Stimulated activated CD4-positive, alpha-beta T cell treated with anti-CD3 and anti-CD28 coated beads, Interleukin-1b, Interleukin-23, amount 100 ng/mL, for 24 hours (primary cell): ENCODE results near the gene MPL.
"Not testable (repeated sequence)": the region's sequence is repeated elsewhere in the genome, so short reads cannot be mapped to it uniquely, and the experiment has no call there.

Source experiments
- DNase-seq, 4 experiments: peaks; one replicate each; pipeline ENCODE4 v3.0.0-alpha.2; 2020; ENCODE audit warnings: low read depth in 4 of 4, low spot score in 1 of 4

MPL gene

GRCh38 chr1:43370564-43370963, 32.9 kb downstream of the MPL start:
- no peak for DNase-seq

- DNase-seq, result no peak
These were observed 34.6 kb downstream of the MPL start for GRCh38 chr1:43372172-43372571.

DNA sequence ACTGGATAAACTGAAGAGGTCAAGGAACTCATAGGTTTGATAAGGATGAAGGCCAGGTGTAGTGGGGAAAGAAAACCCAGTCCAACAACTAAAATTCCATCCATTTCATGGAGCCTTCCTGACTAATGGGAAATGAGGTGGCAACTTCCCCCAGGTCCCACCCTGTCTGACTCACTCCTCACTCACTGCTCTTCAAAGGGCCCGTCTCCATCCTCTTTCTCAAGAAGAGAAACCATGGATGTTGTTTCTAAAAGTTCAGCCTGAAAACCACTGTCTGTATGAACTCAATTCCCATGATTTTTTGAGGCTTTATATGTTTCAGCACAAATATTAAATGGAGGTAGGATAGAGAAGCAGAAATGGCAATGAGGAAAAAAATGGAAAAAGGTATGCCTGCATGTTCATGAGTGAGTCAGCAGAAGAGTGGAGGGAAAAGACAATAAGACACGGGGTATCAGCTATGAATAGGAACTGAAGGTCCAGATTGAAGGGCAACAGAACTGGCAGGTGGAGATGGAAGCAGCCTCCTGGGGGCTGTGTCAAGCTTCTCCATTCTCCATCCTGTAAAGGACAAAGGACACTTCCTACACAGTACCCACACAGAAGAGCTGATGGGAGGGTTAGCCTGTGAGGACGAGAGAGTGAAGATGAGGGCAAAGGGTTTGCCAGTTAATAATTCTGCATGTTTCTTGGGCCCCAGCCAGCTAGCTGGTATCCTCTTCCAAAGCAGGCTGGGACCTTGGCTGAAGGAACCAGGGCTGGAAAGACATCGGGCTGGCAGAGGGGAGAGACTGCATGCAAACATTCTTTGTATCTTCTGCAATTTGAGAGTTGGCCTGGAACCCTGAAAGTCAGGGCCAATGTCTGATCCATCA, 35.7 kb downstream of the MPL start:
- no peak for DNase-seq

DNA sequence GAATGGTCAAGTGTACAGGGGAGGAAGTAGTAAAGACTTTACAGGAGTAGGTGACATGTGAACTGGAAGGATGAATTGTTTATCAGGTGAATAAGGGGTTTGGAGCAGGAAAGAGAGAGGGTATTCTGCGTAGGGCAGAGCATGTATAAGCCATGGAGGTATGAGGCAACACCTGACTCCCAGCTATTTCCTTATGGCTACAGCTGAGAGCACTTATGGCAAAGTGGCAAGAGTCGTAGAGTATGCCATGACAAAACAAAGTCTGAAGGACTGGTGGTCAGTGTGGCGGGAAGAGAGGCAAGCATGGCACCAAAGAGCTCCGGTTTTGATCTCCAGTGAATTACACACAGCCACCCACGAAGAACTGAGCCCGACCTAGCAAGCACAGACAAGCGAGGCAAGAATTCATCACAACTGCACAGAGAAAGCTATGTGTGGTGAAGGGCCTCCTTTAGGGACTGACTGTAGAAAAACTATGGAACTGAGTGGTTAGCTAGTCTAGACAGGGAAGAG, 39.2 kb downstream of the MPL start:
- DNase-seq, result no peak

- DNase-seq, result no peak
These were observed 40.2 kb downstream of the MPL start for GRCh38 chr1:43377831-43378230.

- no peak for DNase-seq
These were observed 41.9 kb downstream of the MPL start for GRCh38 chr1:43379476-43379875.

DNA sequence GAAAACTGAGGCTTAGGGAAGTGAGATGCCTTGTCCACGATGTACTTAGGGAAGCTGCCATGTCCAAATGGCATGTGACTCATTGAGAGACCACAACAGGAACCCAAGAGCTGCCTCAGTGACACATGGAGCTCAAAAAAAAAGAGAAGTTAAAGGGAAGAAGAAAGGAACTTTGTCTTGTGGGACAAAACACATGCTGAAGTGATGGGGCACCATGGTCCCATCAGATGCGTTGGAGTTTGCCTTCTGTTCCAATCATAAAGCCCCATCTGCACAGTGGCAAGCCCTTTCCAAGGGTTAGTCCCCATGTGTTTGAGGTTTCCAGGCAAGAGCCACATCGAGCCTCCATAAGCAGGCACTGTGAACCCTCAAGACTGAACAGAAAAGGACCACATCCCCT, 44.0 kb downstream of the MPL start:
- DNase-seq, result no peak

GRCh38 chr1:43382027-43382779, 44.6 kb downstream of the MPL start:
- no peak for DNase-seq

DNA sequence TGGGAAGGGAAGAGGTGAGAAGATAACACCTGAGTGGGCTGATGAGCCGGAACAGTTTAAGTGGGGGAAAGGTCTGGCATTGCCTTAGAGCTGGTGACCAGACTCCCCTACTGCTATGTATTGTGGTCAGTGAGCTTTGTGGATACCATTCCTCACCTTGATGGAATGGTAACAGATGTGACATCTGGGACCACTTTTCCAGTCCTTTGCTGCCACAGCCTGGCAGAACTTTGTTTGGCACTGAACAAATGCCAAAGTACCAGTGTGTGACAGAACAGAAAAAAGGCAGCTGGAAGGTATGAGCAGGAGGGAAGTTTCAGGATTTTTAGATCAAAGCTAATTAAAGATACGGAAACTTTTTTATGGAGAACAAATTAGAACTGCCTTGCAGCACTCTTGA, 45.8 kb downstream of the MPL start:
- DNase-seq, result no peak

DNA sequence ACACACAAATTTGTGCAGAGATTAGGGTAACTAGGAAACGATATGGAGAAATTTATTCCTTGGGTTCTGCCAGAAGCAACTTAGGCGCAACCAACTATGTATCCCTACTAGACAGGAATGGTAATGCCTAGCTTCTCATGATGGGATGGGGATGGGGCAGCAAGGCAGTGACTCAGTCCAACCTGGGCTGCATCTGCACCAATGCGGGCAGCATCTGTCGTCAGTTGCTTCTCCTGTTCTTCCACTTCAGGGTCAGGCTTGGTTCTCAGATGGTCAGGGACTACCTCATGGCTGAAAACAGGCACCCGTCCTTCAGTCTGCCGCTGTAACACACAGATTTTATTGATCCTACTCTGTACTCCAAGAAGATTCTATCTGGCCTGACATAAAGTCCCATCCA, 49.1 kb downstream of the MPL start:
- DNase-seq, result no peak

DNA sequence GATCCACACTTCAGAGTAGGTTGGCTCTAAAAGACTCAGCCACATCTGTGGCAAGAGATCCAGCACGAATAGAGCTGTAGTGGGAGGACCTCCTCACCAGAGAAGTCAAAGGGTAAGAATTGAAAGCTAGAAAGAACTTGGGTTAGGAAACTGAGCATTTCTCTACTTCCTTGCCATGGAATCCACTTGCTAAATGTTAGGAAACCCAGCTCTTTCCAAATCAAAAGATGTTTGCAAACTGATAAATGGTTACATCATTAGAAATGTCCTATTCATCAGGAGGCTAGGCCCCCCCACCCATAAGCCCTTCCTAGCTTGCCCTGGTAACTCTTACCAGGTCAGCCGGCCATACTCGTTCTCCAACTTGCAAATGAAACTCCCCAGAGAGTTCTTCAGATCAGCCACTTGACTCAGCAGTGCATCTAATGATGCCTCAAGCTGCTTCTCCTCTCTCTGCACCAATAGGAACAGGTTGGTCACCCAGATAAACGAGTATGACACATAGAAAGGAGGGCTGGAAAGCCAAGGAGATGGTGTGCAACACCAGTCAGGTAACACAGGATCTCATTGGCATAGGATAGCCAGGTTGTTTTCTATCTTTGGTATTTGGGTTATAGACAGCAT, 50.5 kb downstream of the MPL start:
- no peak for DNase-seq

DNA sequence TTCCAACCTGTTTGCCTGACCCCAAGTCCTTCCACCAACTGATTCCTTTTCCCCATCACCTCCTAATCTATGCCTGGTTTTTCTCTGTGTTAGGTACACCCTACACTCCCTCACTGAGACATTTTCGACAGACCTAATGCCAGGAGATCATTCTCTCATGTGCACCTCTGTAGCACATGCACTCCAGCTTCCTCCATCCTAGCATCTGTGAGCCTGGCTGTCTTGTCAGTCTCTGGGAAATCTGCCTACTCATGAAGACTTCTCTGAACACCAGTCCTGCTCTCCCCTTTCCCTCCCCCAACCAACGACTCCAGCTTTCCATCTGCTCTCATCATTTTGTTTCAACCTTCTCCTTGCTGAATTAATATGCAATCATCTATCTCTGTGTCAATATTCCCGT, 51.0 kb downstream of the MPL start:
- DNase-seq, result no peak

DNA sequence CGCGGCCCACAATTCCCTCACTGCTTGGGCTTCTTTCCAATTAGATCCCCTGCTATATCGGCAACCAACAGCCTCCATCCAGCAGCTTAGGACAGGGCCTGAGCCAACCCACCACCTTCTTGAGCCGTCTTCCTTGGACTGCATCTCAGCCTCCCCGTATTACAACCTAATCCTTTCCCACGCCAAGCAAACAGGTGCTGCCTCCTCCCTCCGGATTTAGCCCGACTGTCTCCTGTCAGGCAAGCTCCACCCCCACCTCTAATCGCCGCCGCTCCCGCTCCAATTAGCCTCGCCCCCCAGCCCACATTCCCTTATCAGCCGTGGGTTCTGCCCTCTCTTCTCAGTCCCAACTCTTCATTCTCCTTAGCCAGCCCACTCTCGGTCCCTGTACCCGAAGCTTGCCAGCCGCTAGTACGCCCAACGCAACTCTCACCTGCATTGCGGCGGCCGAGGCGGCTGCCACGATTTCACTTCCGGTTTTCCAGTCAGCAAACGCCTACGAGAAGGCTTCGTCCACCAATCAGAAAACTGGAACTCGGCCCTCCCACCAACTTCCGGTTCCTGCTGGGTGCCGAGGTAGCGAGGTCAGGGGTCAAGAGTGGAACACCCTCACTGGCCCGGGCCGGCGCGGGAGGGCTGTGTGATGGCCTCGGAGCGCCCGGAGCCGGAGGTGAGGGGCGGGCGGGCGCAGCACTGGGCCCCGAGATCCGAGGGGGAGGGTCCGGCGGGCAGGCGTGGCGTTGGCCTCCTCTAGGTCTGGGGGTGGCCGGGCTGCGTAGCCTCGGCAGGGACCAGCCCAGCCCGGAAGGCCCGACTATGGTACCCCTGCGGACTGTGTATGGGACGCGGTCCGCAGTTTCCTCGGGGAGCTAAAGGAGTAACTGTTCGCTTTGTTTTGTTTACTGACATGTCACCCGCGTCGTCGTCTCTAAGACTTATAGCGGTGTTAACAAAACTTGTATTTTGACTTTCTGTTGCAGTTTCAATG, 52.0 kb downstream of the MPL start, which contains the start of the genes MED8 and SZT2:
TSS of gene MED8 (minus strand) at position 475 of the 988 bp plus-strand sequence. CDS start at position 439, 36 bp downstream.
TSS of gene SZT2 (plus strand) at position 574 of the 988 bp plus-strand sequence. CDS start at position 644, 70 bp downstream.
- DNase-seq, result peak; percentile 81 to 91 (median 84)

DNA sequence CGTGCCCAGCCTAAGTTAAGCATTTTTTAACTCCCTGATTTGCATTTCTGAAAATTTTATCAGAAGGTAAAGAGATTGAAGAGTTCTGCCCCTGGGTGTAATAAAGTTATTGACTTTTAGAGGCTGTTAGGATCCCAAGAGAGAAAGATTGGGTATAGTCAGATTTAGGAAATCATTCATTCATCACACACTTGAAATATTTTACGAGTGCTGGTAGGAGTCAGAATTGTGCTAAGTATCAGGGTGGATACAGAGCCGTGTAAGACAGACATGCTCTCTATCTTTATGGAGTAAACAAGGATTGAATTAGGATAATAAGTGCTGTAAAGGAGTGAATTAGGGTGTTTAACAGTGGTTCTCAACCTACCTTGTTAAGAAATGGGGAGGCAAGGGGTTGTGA, 55.1 kb downstream of the MPL start:
- DNase-seq, result no peak

GRCh38 chr1:43395523-43395922, 57.9 kb downstream of the MPL start:
- DNase-seq, result no peak

- DNase-seq, result no peak
These were observed 58.4 kb downstream of the MPL start for GRCh38 chr1:43396059-43396458.

DNA sequence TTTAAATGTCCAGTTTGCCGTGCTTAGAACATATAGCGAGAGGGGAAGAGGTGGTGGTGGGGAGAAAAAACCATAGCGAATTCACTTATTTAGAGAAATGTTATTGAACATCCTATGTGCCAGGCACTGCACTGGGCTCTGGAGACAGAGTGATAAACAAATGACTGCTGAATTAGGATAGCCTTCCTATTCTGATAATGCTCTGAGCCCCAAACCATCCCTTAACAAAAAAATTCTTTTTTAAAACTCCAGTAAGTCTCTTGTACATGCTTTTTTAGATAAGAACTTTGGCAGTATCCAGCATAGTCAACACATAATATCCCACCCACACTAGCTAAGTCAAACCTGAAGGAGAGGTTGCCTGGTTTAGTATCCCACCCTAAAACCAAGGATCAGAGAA, 60.6 kb downstream of the MPL start:
- DNase-seq, result no peak

- not testable (repeated sequence) for DNase-seq
These were observed 62.8 kb downstream of the MPL start for GRCh38 chr1:43400441-43400840.

GRCh38 chr1:43402089-43402865, 64.7 kb downstream of the MPL start:
- DNase-seq, result no peak
